HG03045 (cell line): ENCODE data around the gene PAX9.

ENCODE experiments used
- ATAC-seq: cut with Tn5 transposase; IDR thresholded peaks from one replicate; pipeline ENCODE4 v1.9.1; 2021; ENCODE audit warnings: mild to moderate bottlenecking, moderate library complexity; ENCODE audit not compliant: unreplicated experiment

The PAX9 gene

DNA sequence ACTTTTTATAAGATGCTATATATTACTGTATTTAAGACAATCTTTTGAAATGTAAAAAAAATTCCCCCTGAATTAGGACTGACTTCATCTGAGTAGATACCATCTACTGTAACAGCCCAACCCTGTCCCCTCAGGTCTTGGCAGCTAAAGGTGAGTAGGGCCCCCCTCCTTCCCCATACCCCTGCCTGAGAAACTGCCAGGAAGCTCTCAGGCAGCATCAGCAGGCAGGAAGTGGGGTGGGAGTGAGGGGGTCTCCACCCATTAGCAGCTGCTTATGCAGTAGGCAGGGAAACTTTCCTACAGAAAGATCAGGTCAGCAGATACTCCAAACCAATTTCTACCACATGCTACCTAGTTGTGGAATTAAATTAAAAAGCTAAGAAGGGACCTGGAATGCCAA lies 62.5 kb downstream of the PAX9 start:
- no peak for ATAC-seq

DNA sequence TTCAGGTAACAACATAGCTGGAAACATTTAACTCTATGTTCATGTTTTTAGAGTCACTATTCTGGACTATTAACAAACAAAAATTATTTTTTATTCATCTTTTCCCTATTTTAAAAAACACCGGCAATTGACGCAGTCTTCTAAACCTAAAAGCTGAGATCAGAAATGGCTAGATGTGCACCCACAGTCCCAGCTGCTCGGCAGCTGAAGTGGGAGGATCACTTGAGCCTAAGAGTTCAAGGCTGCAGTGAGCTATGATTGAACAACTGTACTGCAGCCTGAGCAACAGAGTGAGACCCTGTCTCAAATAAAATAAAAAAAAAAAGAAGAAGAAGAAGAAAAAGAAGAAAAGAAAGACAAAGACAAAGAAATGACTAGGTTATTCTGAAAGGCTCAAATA lies 64.5 kb downstream of the PAX9 start:
- ATAC-seq = no peak
